ENCODE data around the gene MAPRE3. TPM values are rescaled to one million over a fixed set of nuclear protein-coding genes. Genes with fewer than 3 reads are reported as not detected.
"Not testable (repeated sequence)": the region's sequence is repeated elsewhere in the genome, so short reads cannot be mapped to it uniquely, and the experiment has no call there.

Gene MAPRE3
- total RNA-seq = 10 to 100 TPM; 13.7 to 22.3 (median 17.3) TPM
- long read RNA-seq, partial matches to known transcripts = 0 of 2 reads
- long read RNA-seq, other reads (novel, unspliced or antisense) = 0 of 2 reads

DNA sequence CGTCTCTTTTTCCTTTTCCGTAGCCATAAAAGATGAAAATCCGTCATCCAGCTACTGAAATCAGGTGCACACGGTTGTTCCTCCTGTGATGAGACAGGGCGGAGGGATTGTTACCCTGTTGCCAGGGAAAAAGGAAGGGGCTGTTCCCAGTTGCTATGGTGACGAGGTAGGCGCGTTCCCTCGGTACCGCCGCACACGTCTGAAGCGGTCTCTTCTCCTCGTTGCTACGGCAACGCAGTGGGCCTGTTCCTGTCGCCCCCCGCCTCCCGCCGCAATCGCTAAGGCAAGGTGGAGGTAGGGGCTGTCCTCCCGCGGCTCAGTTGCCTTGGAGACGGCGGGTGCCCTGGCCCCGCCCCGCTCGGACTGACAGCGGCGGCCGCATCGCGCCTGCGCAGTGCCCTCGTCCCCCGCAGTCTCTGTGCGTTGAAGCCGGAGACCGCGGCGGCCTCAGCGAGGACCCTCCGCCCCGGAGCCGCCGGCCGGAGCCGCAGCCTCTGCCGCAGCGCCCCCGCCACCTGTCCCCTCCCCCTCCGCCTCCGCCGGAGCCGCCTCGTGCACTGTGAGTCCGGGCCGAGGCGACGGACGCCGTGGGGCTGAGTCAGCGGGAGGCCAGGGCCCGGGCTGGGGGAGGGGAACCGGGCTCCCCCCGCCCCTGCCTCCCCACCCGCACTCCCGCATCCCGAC, at the start of gene MAPRE3:
MAPRE3 (plus strand) TSS at position 394 of the 684 bp plus-strand sequence. CDS start 51,582 bp downstream, outside the sequence.
- under 1% methylated on average over 22 of the region's 69 CpGs for WGBS (ENCODE audit: insufficient coverage, low coverage, low lambda C conversion rate, missing lambda C conversion rate)
- peak; percentile 86 to 89 (median 88) for DNase-seq
- Histone ChIP-seq H3K9me3 (no peaks in the 10 kb centered on the region), H3K4me3 (peak within 1 kb of the TSS; percentile 76 to 88 (median 87)), H3K27ac (peak within 1 kb of the TSS; percentile 50 to 65 (median 52)), H3K27me3 (no peaks in the 10 kb centered on the region), H3K4me1 (peaks cover 0 to 14% (median 5%) of the 10 kb centered on the region in 4 donors), H3K36me3 (no peaks in the 10 kb centered on the region)
- intact Hi-C loops (cut with DNase I) = no loop called here
- peak; percentile 94 to 97 (median 94) for ATAC-seq
- TF ChIP-seq, protein P1, sequence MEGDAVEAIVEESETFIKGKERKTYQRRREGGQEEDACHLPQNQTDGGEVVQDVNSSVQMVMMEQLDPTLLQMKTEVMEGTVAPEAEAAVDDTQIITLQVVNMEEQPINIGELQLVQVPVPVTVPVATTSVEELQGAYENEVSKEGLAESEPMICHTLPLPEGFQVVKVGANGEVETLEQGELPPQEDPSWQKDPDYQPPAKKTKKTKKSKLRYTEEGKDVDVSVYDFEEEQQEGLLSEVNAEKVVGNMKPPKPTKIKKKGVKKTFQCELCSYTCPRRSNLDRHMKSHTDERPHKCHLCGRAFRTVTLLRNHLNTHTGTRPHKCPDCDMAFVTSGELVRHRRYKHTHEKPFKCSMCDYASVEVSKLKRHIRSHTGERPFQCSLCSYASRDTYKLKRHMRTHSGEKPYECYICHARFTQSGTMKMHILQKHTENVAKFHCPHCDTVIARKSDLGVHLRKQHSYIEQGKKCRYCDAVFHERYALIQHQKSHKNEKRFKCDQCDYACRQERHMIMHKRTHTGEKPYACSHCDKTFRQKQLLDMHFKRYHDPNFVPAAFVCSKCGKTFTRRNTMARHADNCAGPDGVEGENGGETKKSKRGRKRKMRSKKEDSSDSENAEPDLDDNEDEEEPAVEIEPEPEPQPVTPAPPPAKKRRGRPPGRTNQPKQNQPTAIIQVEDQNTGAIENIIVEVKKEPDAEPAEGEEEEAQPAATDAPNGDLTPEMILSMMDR (IDR thresholded peaks at IDR 0.05) = no peak
- peak; percentile 55 for TF ChIP-seq POLR2A (IDR thresholded peaks at IDR 0.05)

DNA sequence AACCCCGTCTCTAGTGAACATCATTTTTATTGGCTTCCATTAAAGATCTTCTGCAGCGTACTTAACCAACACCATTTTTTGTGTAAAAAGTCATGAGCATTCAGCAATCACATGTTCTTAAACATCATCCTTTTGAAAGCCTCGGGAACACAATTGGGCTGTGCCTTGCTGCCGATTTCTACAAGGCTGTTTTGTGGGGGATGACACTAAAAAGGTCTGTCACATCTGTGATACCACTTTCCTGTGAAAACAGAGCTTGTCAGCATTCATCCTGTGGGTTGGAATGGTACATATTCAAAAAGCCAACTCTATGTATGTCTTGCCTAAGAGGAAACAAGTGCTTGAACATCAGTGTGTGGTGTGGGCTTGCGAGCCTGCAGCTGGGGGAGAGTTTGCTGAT, 49.1 kb upstream of the MAPRE3 start:
- DNase-seq (no peak), ATAC-seq (no peak)
- no peaks in the 10 kb centered on the region for H3K9me3 ChIP-seq
- 75% methylated on average over 2 of the region's 5 CpGs for WGBS (ENCODE audit: insufficient coverage, low coverage, low lambda C conversion rate, missing lambda C conversion rate)
- no peaks in the 10 kb centered on the region for H3K36me3 ChIP-seq
- H3K4me3 ChIP-seq = no peak overlapping the region
- no peaks in the 10 kb centered on the region for H3K4me1 ChIP-seq
- intact Hi-C loops (cut with DNase I) = no loop called here
- no peaks in the 10 kb centered on the region for H3K27me3 ChIP-seq
- no peak overlapping the region for H3K27ac ChIP-seq
- no peak for TF ChIP-seq POLR2A (IDR thresholded peaks at IDR 0.05)
- TF ChIP-seq, protein P1 (IDR thresholded peaks at IDR 0.05) = no peak

DNA sequence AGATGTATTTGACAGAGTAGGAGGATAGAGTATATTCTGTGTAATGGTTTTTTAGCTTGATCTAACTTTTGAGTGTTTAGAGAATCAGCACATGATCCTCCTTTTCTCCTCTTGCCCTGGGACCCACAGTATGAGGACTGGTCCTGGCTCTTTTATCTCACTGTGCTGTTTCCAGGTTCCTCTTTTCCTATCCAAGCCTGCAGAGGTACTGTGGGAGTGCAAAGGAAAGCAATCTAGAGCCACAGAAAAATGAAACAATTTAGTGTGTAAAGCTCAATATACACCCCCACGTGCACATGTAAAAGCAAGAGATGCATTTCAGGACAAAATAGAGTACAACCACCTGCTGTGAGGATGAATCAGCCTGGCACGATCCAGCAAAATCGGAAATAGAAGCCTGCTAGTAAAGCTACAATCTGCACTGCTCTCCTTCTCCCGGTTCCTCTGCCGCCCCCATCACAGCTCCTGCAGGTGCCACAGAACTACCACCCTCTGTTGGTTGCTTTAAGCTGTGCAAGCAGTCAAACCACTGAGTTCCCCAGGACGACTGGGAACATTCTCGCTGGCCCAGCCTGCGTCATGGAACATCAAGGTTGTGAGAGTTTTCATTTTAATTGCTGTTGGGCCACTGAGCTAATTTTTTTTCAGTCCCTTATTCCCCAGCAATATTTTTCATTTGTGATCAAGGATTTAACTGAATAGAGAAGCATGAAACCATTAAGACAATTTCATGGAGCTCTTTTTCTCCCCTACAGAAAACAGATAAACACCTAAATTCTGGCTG, 47.8 kb upstream of the MAPRE3 start:
- WGBS (ENCODE audit: insufficient coverage, low coverage, low lambda C conversion rate, missing lambda C conversion rate) = 19% methylated on average over 7 of the region's 8 CpGs
- TF ChIP-seq, protein P1 (IDR thresholded peaks at IDR 0.05) = peak; percentile 37 to 49 (median 38)
- TF ChIP-seq POLR2A (IDR thresholded peaks at IDR 0.05) = no peak
- no peaks in the 10 kb centered on the region for H3K9me3 ChIP-seq
- DNase-seq = peak in 1 of 3 donors; percentile 31
- H3K36me3 ChIP-seq = no peaks in the 10 kb centered on the region
- H3K4me3 ChIP-seq = no peak overlapping the region
- H3K4me1 ChIP-seq = no peaks in the 10 kb centered on the region
- H3K27me3 ChIP-seq = no peaks in the 10 kb centered on the region
- peak; percentile 59 to 83 (median 76) for ATAC-seq
- intact Hi-C loops (cut with DNase I) = no loop called here
- H3K27ac ChIP-seq = no peak overlapping the region

DNA sequence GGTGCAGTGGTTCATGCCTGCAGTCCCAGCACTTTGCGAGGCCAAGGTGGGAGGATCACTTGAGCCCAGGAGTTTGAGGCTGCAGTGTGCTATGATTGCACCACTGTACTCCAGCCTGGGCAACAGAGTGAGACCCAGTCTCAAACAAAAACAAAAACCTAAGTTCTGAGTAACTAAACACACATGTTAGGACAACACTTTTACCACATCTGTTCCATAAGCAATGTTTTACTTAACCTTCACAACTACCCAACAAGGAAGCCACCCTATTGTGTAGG, 47.3 kb upstream of the MAPRE3 start:
- ATAC-seq; H3K27ac ChIP-seq; DNase-seq; H3K27me3 ChIP-seq; H3K4me1 ChIP-seq; H3K36me3 ChIP-seq; intact Hi-C loops (cut with DNase I); H3K9me3 ChIP-seq; H3K4me3 ChIP-seq: not testable (repeated sequence)
- WGBS (ENCODE audit: insufficient coverage, low coverage, low lambda C conversion rate, missing lambda C conversion rate) = 50% methylated on average over 1 of the region's 1 CpG

DNA sequence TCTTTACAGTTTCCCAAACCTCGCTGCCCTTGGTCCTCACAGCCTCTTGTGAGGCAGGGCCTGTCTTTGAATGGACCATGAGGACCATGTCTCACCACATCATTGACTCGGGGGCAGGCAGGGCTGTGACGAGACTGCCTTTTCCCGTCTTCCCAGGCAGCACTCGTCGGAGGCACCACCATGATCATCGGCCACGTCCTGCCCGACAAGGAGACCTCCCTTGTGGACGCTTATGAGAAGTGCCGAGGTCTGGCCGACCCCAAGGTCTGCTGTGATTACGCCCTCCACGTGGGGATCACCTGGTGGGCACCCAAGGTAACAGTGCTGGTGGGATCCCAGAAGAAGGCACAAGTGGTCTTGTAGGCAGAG, 45.7 kb upstream of the MAPRE3 start:
- H3K9me3 ChIP-seq = no peaks in the 10 kb centered on the region
- no CpG with 5 or more reads among the region's 14 CpGs for WGBS (ENCODE audit: insufficient coverage, low coverage, low lambda C conversion rate, missing lambda C conversion rate)
- no peaks in the 10 kb centered on the region for H3K4me1 ChIP-seq
- intact Hi-C loops (cut with DNase I) = no loop called here
- H3K4me3 ChIP-seq = no peak overlapping the region
- no peak for DNase-seq
- peak in 1 of 4 donors; percentile 27 for ATAC-seq
- H3K27ac ChIP-seq = no peak overlapping the region
- H3K27me3 ChIP-seq = no peaks in the 10 kb centered on the region
- no peaks in the 10 kb centered on the region for H3K36me3 ChIP-seq
- TF ChIP-seq, protein P1 (IDR thresholded peaks at IDR 0.05) = no peak
- TF ChIP-seq POLR2A (IDR thresholded peaks at IDR 0.05) = no peak

Measured in right lobe of liver (tissue), 6 donors.